Measurements from ENCODE around the gene BCAT1. TPM values are rescaled to one million over a fixed set of nuclear protein-coding genes. Genes with fewer than 3 reads are reported as not detected.

The BCAT1 gene
- total and polyA plus RNA-seq, 2 donors (not counting 3 experiments of a cell fraction or from before 2014, with no cell fraction given), result 21.6 to 267 TPM

GRCh38 chr12:24821691-24822090, 127.2 kb downstream of the BCAT1 start:
- TF ChIP-seq JUN (IDR thresholded peaks at IDR 0.05; ENCODE audit: borderline replicate concordance, insufficient read depth, insufficient read length, low read depth), result peak; percentile 5
- no peak for TF ChIP-seq EZH2 (IDR thresholded peaks at IDR 0.05; ENCODE audit: borderline replicate concordance, low read depth, low read length, severe bottlenecking)
- TF ChIP-seq POLR2A (IDR thresholded peaks at IDR 0.05; ENCODE audit: low read depth, low read length), result no peak
- TF ChIP-seq POLR2AphosphoS5 (IDR thresholded peaks at IDR 0.05; ENCODE audit: insufficient read depth, low read depth, low read length), result no peak
- no peak for TF ChIP-seq MYC (IDR thresholded peaks at IDR 0.05; ENCODE audit: low read depth, low read length)
- TF ChIP-seq MAX (IDR thresholded peaks at IDR 0.05; ENCODE audit: insufficient read depth, insufficient read length), result no peak
- Histone ChIP-seq H3K9me3 (replicated peaks; ENCODE audit: control insufficient read depth, insufficient read depth, low read length) (no peaks in the 10 kb centered on the region), H4K20me1 (replicated peaks; ENCODE audit: control insufficient read depth, extremely low read depth, insufficient read depth, low read length) (no peaks in the 10 kb centered on the region), H3K9ac (replicated peaks; ENCODE audit: extremely low read depth, insufficient read depth, low read length) (no peak overlapping the region), H2AFZ (ENCODE audit: low read depth, low read length) (no peak overlapping the region), H3K36me3 (ENCODE audit: control insufficient read depth in 2 of 2, extremely low read depth in 1 of 2, insufficient read depth in 2 of 2, low read length in 2 of 2) (peaks cover 16 to 29% of the 10 kb centered on the region in 2 experiments), H3K4me3 (replicated peaks in 1 of 3; ENCODE audit: insufficient read depth in 1 of 3, low read depth in 1 of 3, low read length in 3 of 3) (no peak overlapping the region), H3K27me3 (ENCODE audit: control insufficient read depth in 2 of 2, insufficient read depth in 2 of 2, low read length in 2 of 2) (no peaks in the 10 kb centered on the region), H3K79me2 (ENCODE audit: control insufficient read depth, insufficient read depth, low read length) (no peaks in the 10 kb centered on the region), H3K9me1 (replicated peaks; ENCODE audit: control insufficient read depth, extremely low read depth, insufficient read depth, low read length) (peaks cover 2% of the 10 kb centered on the region), H3K4me1 (ENCODE audit: control insufficient read depth, extremely low read depth, insufficient read depth, low read length) (no peaks in the 10 kb centered on the region), H3K4me2 (ENCODE audit: insufficient read depth, low read length) (no peak overlapping the region), H3K27ac (ENCODE audit: insufficient read depth, low read depth, low read length) (no peak overlapping the region)
- CTCF ChIA-PET, result no interaction called here
- DNase-seq (ENCODE audit: low read depth, low spot score) (no peak), FAIRE-seq (no peak)
- POLR2A ChIA-PET, result no interaction called here
- BruUV-seq (replicated peaks), result no TSS peak
- dilution Hi-C loops (cut with MboI; ENCODE audit: extremely low pct_ligation_motif_present, low sequenced_read_pairs) (no loop called here), intact Hi-C loops (cut with micrococcal nuclease) (no loop called here)

- H3K36me3 ChIP-seq (ENCODE audit: control insufficient read depth in 2 of 2, extremely low read depth in 1 of 2, insufficient read depth in 2 of 2, low read length in 2 of 2), result peaks cover 16 to 26% of the 10 kb centered on the region in 2 experiments
- no peaks in the 10 kb centered on the region for H3K27me3 ChIP-seq (ENCODE audit: control insufficient read depth in 2 of 2, insufficient read depth in 2 of 2, low read length in 2 of 2)
- no peak overlapping the region for H3K9ac ChIP-seq (replicated peaks; ENCODE audit: extremely low read depth, insufficient read depth, low read length)
- dilution Hi-C loops (cut with MboI; ENCODE audit: extremely low pct_ligation_motif_present, low sequenced_read_pairs), result no loop called here
- intact Hi-C loops (cut with micrococcal nuclease), result no loop called here
- H3K9me1 ChIP-seq (replicated peaks; ENCODE audit: control insufficient read depth, extremely low read depth, insufficient read depth, low read length), result peaks cover 2% of the 10 kb centered on the region
- TF ChIP-seq POLR2A (IDR thresholded peaks at IDR 0.05; ENCODE audit: low read depth, low read length) (no peak), MAX (IDR thresholded peaks at IDR 0.05; ENCODE audit: insufficient read depth, insufficient read length) (no peak), POLR2AphosphoS5 (IDR thresholded peaks at IDR 0.05; ENCODE audit: insufficient read depth, low read depth, low read length) (no peak), CTCF (IDR thresholded peaks at IDR 0.05; ENCODE audit: extremely low read depth in 1 of 2, insufficient read depth in 1 of 2, low read depth in 1 of 2, low read length in 2 of 2) (no peak), FOS (IDR thresholded peaks at IDR 0.05; ENCODE audit: borderline replicate concordance, insufficient read depth, low read length) (no peak), EZH2 (IDR thresholded peaks at IDR 0.05; ENCODE audit: borderline replicate concordance, low read depth, low read length, severe bottlenecking) (no peak)
- H3K4me3 ChIP-seq (replicated peaks in 1 of 3; ENCODE audit: insufficient read depth in 1 of 3, low read depth in 1 of 3, low read length in 3 of 3), result no peak overlapping the region
- no peak for FAIRE-seq
- H3K27ac ChIP-seq (ENCODE audit: insufficient read depth, low read depth, low read length), result no peak overlapping the region
- no peaks in the 10 kb centered on the region for H4K20me1 ChIP-seq (replicated peaks; ENCODE audit: control insufficient read depth, extremely low read depth, insufficient read depth, low read length)
- no peak overlapping the region for H2AFZ ChIP-seq (ENCODE audit: low read depth, low read length)
- ChIA-PET POLR2A (no interaction called here), CTCF (no interaction called here)
- BruUV-seq (replicated peaks), result no TSS peak
- DNase-seq (ENCODE audit: low read depth, low spot score), result no peak
- H3K4me2 ChIP-seq (ENCODE audit: insufficient read depth, low read length), result no peak overlapping the region
- no peaks in the 10 kb centered on the region for H3K4me1 ChIP-seq (ENCODE audit: control insufficient read depth, extremely low read depth, insufficient read depth, low read length)
- H3K79me2 ChIP-seq (ENCODE audit: control insufficient read depth, insufficient read depth, low read length), result no peaks in the 10 kb centered on the region
- H3K9me3 ChIP-seq (replicated peaks; ENCODE audit: control insufficient read depth, insufficient read depth, low read length), result no peaks in the 10 kb centered on the region
Observed at GRCh38 chr12:24820872-24821271, 128.0 kb downstream of the BCAT1 start.
